Activated CD4-positive, alpha-beta T cell treated with anti-CD3 and anti-CD28 coated beads, Interleukin-2, amount 10 ng/mL, durations not matched to agents 7 days and 5 days (primary cell): ENCODE results near the gene OGFOD2. TPM values are rescaled to one million over a fixed set of nuclear protein-coding genes. Genes with fewer than 3 reads are reported as not detected.

Source experiments
- CTCF ChIA-PET: fragments of 350-600 bp; sonication (Branson Sonifier 250); formaldehyde crosslinking; loops from one replicate; lab custom pipeline; 2021; ENCODE audit warnings: antibody characterized with exemption; lab: Charles Lee
- POLR2A ChIA-PET: fragments of 350-600 bp; sonication (Branson Sonifier 250); formaldehyde crosslinking; loops from one replicate; lab custom pipeline; 2021; ENCODE audit warnings: antibody characterized with exemption; lab: Charles Lee
- DNase-seq: peaks from one replicate; pipeline ENCODE4 v3.0.0-alpha.2; 2020
- H3K27ac Mint-ChIP-seq: one replicate; pipeline ENCODE4 v1.8.0; 2021; ENCODE audit warnings: mild to moderate bottlenecking, moderate library complexity, mixed read lengths
- H3K27me3 Mint-ChIP-seq: one replicate; pipeline ENCODE4 v1.8.0; 2021; ENCODE audit warnings: mixed read lengths
- H3K36me3 Mint-ChIP-seq: one replicate; pipeline ENCODE4 v1.8.0; 2021; ENCODE audit warnings: low read depth, mixed read lengths
- H3K4me1 Mint-ChIP-seq: one replicate; pipeline ENCODE4 v1.8.0; 2021; ENCODE audit warnings: mixed read lengths
- H3K4me3 Mint-ChIP-seq: one replicate; pipeline ENCODE4 v1.8.0; 2021; ENCODE audit warnings: mild to moderate bottlenecking, moderate library complexity, mixed read lengths
- H3K9me3 Mint-ChIP-seq: one replicate; pipeline ENCODE4 v1.8.0; 2021; ENCODE audit warnings: mixed read lengths
- total RNA-seq, 2 experiments: library from RNA; stranded (reverse); gene quantifications; one replicate each; pipeline ENCODE4 v1.2.3, GENCODE V29; 2021

The OGFOD2 gene
- total RNA-seq, 2 experiments from 2014 or later = 25.3 to 25.9 TPM

DNA sequence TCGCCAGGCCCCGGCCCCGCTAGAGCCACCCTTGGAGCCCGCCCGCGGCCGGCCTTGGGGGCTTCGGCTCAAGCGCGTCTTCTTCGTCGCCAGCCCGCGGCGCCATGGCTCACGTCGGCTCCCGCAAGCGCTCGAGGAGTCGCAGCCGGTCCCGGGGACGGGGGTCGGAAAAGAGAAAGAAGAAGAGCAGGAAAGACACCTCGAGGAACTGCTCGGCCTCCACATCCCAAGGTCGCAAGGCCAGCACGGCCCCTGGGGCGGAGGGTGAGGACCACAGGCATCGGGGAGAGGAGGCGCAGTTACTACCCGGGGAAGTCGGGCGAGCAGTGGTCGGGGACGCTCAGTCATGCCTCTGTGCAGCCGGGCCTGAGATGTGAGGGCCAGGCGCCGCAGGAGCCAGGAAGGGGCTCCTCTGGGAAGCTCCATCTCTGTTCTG is 6.0 kb downstream of the OGFOD2 start:
- CTCF ChIA-PET = interaction anchor here (0.6 to 1.6 kb wide), 2 partner anchors 10 to 1512 kb away, joined by 3 to 6 read pairs; no protein-coding TSS in a partner anchor
- POLR2A ChIA-PET = interaction anchor here (1.0 kb wide), 1 partner anchor 257 kb away, joined by 3 read pairs; no protein-coding TSS in a partner anchor
- peaks cover 24% of the 10 kb centered on the region for H3K36me3 Mint-ChIP-seq
- no peaks in the 10 kb centered on the region for H3K9me3 Mint-ChIP-seq
- H3K4me1 Mint-ChIP-seq = peaks cover 56% of the 10 kb centered on the region
- H3K27me3 Mint-ChIP-seq = no peaks in the 10 kb centered on the region
- peak overlapping the region; percentile 84 for H3K27ac Mint-ChIP-seq
- H3K4me3 Mint-ChIP-seq = peak overlapping the region; percentile 87
- DNase-seq = no peak

DNA sequence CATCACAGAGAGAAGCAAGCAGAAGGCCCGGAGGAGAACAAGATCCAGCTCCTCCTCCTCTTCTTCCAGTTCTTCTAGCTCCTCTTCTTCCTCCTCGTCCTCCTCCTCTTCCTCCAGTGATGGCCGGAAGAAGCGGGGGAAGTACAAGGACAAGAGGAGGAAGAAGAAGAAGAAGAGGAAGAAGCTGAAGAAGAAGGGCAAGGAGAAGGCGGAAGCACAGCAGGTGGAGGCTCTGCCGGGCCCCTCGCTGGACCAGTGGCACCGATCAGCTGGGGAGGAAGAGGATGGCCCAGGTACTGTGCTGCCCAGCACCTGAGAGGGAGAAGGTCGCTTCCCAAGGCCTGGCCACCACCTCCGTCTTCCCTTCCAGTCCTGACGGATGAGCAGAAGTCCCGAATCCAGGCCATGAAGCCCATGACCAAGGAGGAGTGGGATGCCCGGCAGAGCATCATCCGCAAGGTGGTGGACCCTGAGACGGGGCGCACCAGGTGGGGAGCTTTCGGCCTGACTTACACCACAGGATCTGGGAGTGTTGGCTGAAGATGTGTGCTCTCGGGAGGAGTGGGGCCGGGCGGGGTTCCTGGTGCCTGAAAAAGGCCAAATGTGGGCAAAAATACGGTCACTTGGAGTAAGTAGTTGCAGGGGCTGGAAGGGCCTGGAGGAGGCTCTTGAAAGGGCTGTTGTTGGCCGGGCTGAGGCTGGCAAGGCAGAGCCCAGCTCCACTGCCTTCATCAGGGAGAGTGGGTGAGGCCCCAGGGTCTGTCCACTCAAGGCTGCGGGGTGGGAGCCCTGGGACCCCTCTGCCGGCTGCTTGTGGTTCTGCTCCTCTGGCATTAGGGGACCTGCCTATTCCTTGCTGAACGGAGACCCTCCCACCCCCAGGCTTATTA is 6.8 kb downstream of the OGFOD2 start:
- POLR2A ChIA-PET = interaction anchor here (1.0 kb wide), 1 partner anchor 256 kb away, joined by 3 read pairs; no protein-coding TSS in a partner anchor
- H3K4me3 Mint-ChIP-seq = peak overlapping the region; percentile 87
- H3K9me3 Mint-ChIP-seq = no peaks in the 10 kb centered on the region
- H3K36me3 Mint-ChIP-seq = peaks cover 27% of the 10 kb centered on the region
- H3K27me3 Mint-ChIP-seq = no peaks in the 10 kb centered on the region
- H3K27ac Mint-ChIP-seq = peak overlapping the region; percentile 84
- H3K4me1 Mint-ChIP-seq = peaks cover 50% of the 10 kb centered on the region
- no peak for DNase-seq
- CTCF ChIA-PET = interaction anchor here (0.6 to 1.6 kb wide), 5 partner anchors 9 to 1513 kb away, joined by 3 to 6 read pairs (median 3); no protein-coding TSS in a partner anchor

DNA sequence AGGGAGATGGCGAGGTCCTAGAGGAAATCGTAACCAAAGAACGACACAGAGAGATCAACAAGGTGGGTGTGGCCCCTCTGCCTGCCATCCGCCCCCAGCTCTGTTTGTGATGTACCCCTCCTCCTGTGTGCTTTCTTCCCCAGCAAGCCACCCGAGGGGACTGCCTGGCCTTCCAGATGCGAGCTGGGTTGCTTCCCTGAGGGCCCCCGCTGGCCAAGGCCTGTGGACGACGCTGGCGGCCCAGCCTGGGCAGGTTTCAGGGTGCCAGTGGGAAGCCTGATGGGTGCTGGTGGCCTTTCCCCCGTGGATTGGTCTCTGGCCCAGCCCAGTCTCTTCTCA is 7.4 kb downstream of the OGFOD2 start:
- no peaks in the 10 kb centered on the region for H3K9me3 Mint-ChIP-seq
- peaks cover 47% of the 10 kb centered on the region for H3K4me1 Mint-ChIP-seq
- peak overlapping the region; percentile 84 for H3K27ac Mint-ChIP-seq
- ChIA-PET POLR2A (no interaction called here), CTCF (interaction anchor here (1.6 kb wide), 2 partner anchors 8 to 93 kb away, joined by 3 to 6 read pairs; no protein-coding TSS in a partner anchor)
- H3K27me3 Mint-ChIP-seq = no peaks in the 10 kb centered on the region
- peaks cover 27% of the 10 kb centered on the region for H3K36me3 Mint-ChIP-seq
- no peak for DNase-seq
- peak overlapping the region; percentile 87 for H3K4me3 Mint-ChIP-seq

DNA sequence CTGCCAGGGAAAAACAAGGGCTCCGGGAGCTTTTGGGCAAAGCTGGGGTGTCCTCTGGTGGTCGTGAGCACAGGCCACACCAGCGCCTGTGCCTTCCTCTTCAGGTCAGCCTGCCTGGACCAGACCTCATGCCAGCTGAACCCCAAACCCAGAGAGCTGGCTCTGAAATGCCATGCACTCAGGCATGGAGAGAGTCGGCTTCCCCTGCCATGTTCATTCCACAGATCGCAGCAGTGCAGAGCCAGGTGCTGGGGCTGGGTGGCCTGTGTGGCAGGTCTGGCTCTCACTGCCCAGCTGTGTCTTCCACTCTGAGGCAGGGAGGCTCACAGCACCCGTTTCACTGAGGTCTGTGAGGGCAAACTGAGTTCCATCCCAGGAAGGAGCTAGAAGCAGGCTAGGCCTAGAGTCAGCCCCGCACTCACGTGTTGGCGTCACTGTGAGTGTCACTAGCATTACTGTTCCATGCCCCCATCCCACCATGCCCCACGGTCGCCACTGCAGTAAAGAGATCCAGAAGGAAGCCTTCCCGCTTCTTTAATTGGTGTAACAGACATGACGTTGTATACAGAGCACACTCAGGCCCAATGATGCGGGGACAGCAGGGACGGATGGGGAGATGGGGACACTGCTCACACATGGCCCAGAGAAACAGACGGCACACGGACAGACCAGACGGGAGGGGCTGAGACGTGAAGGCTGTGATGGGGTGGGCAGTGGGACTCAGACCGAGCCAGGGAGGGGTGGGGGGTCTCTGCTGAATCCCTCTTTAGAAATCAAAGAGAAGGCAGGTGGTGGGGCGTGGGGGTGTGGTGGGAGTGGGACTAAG is 8.1 kb downstream of the OGFOD2 start:
- H3K4me3 Mint-ChIP-seq = peak overlapping the region; percentile 87
- peaks cover 27% of the 10 kb centered on the region for H3K36me3 Mint-ChIP-seq
- DNase-seq = no peak
- peaks cover 44% of the 10 kb centered on the region for H3K4me1 Mint-ChIP-seq
- ChIA-PET CTCF (interaction anchor here (1.5 to 1.6 kb wide), 2 partner anchors 22 to 92 kb away, joined by 3 read pairs; no protein-coding TSS in a partner anchor), POLR2A (no interaction called here)
- no peaks in the 10 kb centered on the region for H3K27me3 Mint-ChIP-seq
- no peaks in the 10 kb centered on the region for H3K9me3 Mint-ChIP-seq
- H3K27ac Mint-ChIP-seq = peak overlapping the region; percentile 62

DNA sequence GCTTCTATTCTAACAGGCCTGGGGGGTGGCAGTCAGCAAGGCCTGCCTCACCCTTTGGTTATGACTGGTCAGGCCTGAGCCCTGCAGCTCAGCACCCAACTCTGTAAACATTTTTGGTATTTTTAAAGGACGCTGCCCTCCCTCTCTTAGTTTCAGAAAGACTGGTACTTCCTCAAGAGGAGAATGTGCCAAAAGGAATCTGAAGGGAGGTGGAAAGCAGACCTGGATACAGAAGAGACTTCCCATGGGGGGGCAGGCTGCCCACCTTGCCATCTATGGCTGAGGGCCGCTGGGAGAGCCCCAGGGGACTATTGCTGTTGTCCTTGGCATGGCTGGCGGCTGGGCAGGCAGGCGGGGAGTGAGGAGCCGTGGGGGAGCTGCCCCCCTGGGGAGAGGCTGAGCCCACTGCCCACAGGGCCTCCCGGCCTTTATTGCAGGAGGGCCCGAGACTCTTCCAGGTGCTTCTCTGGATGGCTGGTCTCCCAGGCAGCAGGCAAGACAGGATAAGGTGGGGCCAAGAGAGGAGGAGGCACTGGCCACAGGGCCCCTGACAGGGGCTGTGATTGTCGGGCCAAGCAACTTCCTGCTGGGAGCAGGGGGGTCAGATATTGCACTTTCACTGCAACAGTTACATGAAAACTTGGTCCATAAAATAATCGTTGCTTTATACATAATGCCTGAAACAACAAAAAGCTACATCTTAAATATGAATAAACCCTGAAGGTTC is 8.9 kb downstream of the OGFOD2 start:
- Mint-ChIP-seq H3K27ac (peak overlapping the region; percentile 48), H3K4me1 (peaks cover 43% of the 10 kb centered on the region), H3K27me3 (no peaks in the 10 kb centered on the region), H3K4me3 (no peak overlapping the region), H3K9me3 (no peaks in the 10 kb centered on the region), H3K36me3 (peaks cover 27% of the 10 kb centered on the region)
- DNase-seq = no peak
- POLR2A ChIA-PET = no interaction called here
- CTCF ChIA-PET = interaction anchor here (0.6 to 1.5 kb wide), 2 partner anchors 23 to 653 kb away, joined by 3 read pairs; no protein-coding TSS in a partner anchor

DNA sequence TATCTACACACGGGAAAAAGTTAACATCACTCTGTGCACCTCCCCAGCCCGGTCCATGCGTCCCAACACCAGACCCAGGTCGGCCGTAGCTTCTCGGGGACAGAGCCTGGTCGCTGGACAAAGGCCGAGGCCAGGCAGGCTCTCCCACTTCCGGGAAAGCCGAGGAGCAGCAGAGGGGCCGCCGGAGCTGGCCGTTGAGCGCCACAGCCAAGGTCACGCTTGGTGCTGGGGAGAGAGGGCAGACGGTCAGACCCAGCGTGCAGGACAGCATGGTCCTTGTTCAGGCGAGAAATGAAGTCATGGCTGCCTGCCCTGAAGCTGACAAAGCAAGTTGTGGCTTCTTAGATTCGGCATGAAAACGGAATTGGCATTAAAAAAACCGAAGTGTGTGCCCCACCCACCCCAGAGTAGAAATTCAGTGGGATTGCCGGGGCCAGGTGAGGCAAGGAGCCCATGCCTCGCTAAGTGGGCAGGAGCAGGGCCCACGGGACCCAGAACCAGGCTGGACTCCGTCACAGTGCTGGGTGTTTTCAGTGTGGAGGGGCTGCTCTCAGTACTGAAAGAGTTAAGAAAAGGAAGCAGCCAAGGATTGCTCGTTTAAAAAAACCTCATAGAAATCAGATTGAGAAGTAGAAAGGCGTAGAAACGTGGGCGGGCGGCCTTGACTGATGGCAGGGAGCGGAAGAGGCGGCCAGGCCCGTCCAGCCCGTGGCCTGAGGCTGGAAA is 9.7 kb downstream of the OGFOD2 start:
- Mint-ChIP-seq H3K9me3 (no peaks in the 10 kb centered on the region), H3K4me3 (no peak overlapping the region), H3K36me3 (peaks cover 25% of the 10 kb centered on the region), H3K4me1 (peaks cover 37% of the 10 kb centered on the region), H3K27me3 (no peaks in the 10 kb centered on the region), H3K27ac (peak overlapping the region; percentile 48)
- CTCF ChIA-PET = interaction anchor here (0.6 to 1.5 kb wide), 2 partner anchors 24 to 654 kb away, joined by 3 read pairs; no protein-coding TSS in a partner anchor
- POLR2A ChIA-PET = no interaction called here
- DNase-seq = no peak

DNA sequence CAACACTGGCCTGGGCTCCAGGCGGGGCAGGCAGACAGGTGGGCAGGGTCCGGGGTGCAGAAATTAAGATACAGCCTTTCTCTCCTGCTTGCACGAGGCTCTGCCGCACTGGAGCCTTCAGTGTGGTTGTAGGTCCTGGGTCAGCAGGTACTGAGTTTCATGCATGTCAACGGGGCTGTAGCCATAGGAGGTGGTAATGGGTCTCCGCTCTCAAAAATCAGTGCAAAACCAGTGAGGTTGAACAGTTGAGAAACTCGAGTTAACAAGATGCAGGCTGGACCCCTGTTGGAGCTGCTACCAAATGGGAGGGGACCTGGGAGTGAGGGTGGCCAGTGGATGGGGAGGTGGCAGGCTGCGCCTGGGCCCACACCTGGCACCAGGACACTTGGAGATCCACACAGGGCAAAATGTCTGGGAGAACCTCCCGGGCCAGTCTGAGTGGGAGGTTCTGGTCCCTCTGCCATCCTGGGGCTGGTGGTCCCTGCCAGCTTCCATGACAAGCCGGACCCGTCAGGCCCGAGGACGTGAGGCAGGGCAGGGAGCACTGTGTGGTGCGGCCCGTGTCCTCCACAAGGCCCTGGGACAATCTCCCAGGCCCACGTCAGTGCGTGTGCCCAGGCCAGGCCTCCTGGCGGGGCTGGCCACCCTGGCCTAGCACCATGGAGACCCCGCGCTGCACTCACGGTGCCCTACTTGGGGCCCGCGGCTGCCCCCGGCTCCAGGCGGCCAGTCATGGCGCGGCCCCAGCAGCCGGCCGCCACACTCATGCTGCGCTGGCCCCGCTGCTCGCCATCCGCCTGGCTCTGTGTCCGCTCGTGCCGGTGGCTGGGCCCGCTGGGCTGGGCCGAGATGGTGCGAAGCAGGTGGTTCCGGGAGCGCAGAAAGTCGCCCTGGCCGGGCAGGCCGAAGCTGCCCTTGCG is 10.6 kb downstream of the OGFOD2 start:
- Mint-ChIP-seq H3K27me3 (no peaks in the 10 kb centered on the region), H3K27ac (no peak overlapping the region), H3K4me1 (peaks cover 33% of the 10 kb centered on the region), H3K4me3 (no peak overlapping the region), H3K36me3 (peaks cover 25% of the 10 kb centered on the region), H3K9me3 (no peaks in the 10 kb centered on the region)
- ChIA-PET POLR2A (no interaction called here), CTCF (interaction anchor here (0.5 to 1.5 kb wide), 2 partner anchors 15 to 240 kb away, joined by 3 to 4 read pairs; no protein-coding TSS in a partner anchor)
- no peak for DNase-seq

DNA sequence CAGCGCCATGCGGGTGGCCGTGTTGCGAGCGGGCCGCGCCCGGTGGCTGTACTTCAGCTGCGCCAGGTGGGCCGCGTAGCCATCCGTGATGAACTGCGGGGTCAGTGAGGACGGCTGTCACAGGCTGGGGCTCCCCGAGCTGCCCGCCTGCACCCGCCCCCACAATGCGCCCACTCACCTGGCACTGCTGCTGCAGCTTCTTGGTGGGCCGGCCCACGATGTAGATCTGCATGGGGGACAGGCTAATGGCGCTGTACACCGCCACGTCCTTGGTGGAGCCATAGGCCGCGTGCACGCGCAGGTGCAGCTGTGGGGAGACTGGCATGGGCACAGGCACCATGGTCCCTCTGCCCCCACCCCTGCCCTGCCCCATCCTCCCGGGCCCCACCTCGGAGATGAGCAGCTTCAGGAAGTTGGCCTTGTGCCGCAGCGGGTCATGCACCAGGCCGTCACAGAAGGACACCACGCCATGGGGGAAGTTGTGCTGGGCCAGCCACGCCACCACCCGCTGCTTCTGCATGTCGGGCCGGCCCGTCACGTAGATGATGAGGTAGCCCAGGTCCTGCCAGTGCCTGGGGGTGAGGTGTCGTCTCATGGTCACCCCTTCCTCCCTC is 11.3 kb downstream of the OGFOD2 start:
- no peak overlapping the region for H3K27ac Mint-ChIP-seq
- H3K4me1 Mint-ChIP-seq = peaks cover 33% of the 10 kb centered on the region
- ChIA-PET CTCF (interaction anchor here (0.5 to 1.5 kb wide), 2 partner anchors 14 to 239 kb away, joined by 3 to 4 read pairs; no protein-coding TSS in a partner anchor), POLR2A (no interaction called here)
- H3K36me3 Mint-ChIP-seq = peaks cover 25% of the 10 kb centered on the region
- no peaks in the 10 kb centered on the region for H3K27me3 Mint-ChIP-seq
- H3K9me3 Mint-ChIP-seq = no peaks in the 10 kb centered on the region
- H3K4me3 Mint-ChIP-seq = no peak overlapping the region
- no peak for DNase-seq

DNA sequence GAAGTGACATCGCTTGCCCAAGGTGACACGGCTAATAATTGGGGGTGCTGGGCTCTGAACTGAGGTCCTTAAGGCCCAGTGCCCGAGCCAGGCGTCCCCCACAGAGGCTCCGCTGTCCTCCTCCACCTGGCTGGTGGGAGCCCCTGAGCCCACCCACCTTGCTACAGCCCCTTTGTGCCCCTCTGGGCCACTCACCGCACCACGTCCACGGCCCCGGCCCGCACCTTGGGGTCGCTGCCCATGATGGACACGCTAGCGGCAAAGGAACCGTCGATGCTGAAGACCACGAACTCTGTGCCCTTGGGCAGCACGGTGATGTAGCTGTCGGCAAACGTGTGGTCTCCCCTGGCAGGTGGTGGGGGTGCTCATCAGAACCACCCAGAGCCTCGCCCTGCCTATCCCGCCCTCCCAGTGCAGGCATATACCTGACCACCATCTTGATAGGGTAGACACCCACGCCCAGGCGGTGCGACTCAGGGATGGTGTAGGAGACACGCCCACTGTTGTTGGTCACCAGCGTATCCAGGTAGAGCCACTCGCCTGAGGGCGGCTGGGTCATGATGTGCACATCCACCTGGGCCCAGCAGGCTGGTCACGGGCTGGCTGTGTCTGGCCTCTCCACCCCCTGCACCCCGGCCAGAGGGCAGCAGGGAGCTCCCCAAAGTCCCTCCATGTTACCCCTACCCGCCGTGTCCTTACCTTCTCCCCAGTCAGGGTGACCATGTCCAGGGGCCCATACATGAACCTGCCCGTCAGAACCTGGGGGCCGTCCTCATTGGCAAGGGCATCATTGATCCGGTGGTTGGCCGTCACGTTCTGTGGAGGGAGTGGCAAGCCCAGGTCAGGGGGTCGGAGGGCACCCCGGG is 12.3 kb downstream of the OGFOD2 start:
- no peak for DNase-seq
- Mint-ChIP-seq H3K36me3 (peaks cover 16% of the 10 kb centered on the region), H3K27ac (no peak overlapping the region), H3K4me1 (peaks cover 23% of the 10 kb centered on the region), H3K27me3 (no peaks in the 10 kb centered on the region), H3K4me3 (no peak overlapping the region), H3K9me3 (no peaks in the 10 kb centered on the region)
- CTCF ChIA-PET = interaction anchor here (0.5 to 1.5 kb wide), 2 partner anchors 13 to 31 kb away, joined by 3 read pairs; no protein-coding TSS in a partner anchor
- POLR2A ChIA-PET = no interaction called here

DNA sequence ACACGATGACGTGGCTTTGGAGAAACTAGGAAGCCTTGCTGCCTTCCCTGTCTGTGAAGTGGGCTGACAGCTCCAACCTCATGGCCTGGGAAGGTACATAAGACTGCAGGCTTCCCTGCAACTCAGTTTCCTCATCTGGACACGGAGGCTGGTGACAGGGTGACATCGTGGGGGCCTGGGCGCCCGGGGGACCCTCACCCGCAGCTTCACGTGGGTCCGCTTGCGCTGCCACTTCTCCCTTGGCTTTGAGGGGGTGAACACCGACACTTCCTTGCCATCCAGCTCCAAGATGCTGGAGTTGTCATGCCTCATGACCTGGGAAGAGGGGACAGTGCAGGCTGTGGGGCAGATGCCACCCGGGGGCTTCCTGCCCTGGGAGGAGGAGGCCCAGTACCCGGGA is 13.0 kb downstream of the OGFOD2 start:
- Mint-ChIP-seq H3K4me1 (peaks cover 17% of the 10 kb centered on the region), H3K27me3 (no peaks in the 10 kb centered on the region), H3K36me3 (peaks cover 9% of the 10 kb centered on the region), H3K4me3 (no peak overlapping the region), H3K9me3 (no peaks in the 10 kb centered on the region), H3K27ac (no peak overlapping the region)
- CTCF ChIA-PET = no interaction called here
- DNase-seq = no peak
- POLR2A ChIA-PET = no interaction called here
